Adrenal gland (tissue), 5 donors: Measurements from ENCODE around the gene THSD7A.

Experiments used
- CTCF ChIP-seq, 6 experiments: fragments of 450-650 bp in 4 of 6; fragments of 200-600 bp in 2 of 6; sonication (generic) in 1 of 6; IDR thresholded peaks; 1 replicate in 5 of 6; 2 replicates in 1 of 6; pipeline versions ENCODE4 v1.5.1 to v1.8.0; 2016 to 2021; ENCODE audit warnings: antibody characterized with exemption in 6 of 6, mild to moderate bottlenecking in 2 of 6, moderate library complexity in 1 of 6
- POLR2A ChIP-seq, 2 donors: fragments of 450-650 bp; IDR thresholded peaks; one replicate each; pipeline ENCODE4 v1.6.1; 2017; ENCODE audit warnings: antibody characterized with exemption in 2 of 2, mild to moderate bottlenecking in 2 of 2, moderate library complexity in 1 of 2
- donor health status: DM: no; HTN: no; CAD: no.

- TF ChIP-seq CTCF (IDR thresholded peaks at IDR 0.05): no peak
- TF ChIP-seq POLR2A (IDR thresholded peaks at IDR 0.05): no peak
These were observed 219.3 kb downstream of the THSD7A start for GRCh38 chr7:11612737-11613136.
